GM13977 (cell line): ENCODE measurements around the gene ASXL1.

Experiments
- DNase-seq: peaks from one replicate; pipeline ENCODE4 v3.0.0; 2012; ENCODE audit warnings: low spot score
- CTCF ChIP-seq: IDR thresholded peaks from 2 replicates; pipeline ENCODE4 v1.5.1; 2012; ENCODE audit warnings: mild to moderate bottlenecking, control low read depth; ENCODE audit not compliant: insufficient read depth; ENCODE audit errors: extremely low read depth, missing control alignments
- in situ Hi-C: fragments of 300-500 bp; cut with MboI; formaldehyde crosslinking; loops from one replicate; pipeline ENCODE4 v1.12.0; 2022; ENCODE audit warnings: low sequenced_read_pairs, low pct_unique_long_range_greater_than_20kb, mixed read lengths, inconsistent platforms; ENCODE audit not compliant: unreplicated experiment

ASXL1 gene

GRCh38 chr20:32437391-32438074 is 79.4 kb downstream of the ASXL1 start:
- TF ChIP-seq CTCF, result peak; percentile 28
- in situ Hi-C loops, result no loop called here
- no peak for DNase-seq

- DNase-seq, result no peak
- no peak for TF ChIP-seq CTCF
- in situ Hi-C loops, result no loop called here
These were observed 80.3 kb downstream of the ASXL1 start for GRCh38 chr20:32438331-32438858.

GRCh38 chr20:32439132-32439829 is 81.2 kb downstream of the ASXL1 start:
- no peak for DNase-seq
- no peak for TF ChIP-seq CTCF
- in situ Hi-C loops, result no loop called here

GRCh38 chr20:32440069-32440757 is 82.1 kb downstream of the ASXL1 start:
- no peak for DNase-seq
- no peak for TF ChIP-seq CTCF
- in situ Hi-C loops, result no loop called here

GRCh38 chr20:32440758-32441078 is 82.6 kb downstream of the ASXL1 start:
- no peak for TF ChIP-seq CTCF
- no peak for DNase-seq
- in situ Hi-C loops, result no loop called here

- in situ Hi-C loops, result no loop called here
- no peak for TF ChIP-seq CTCF
- no peak for DNase-seq
These were observed 83.5 kb downstream of the ASXL1 start for GRCh38 chr20:32441638-32442037.
